Breast epithelium (tissue), 3 donors: ENCODE measurements around the gene EML1.

Experiments used
- POLR2AphosphoS5 ChIP-seq, 3 donors: sonication (generic); formaldehyde crosslinking; IDR thresholded peaks; one replicate each; pipeline ENCODE4 v1.6.1; 2017; ENCODE audit warnings: antibody characterized with exemption in 3 of 3
- TF ChIP-seq, protein P1 (sequence below), 3 donors: fragments of 450-650 bp; IDR thresholded peaks; one replicate each; pipeline ENCODE4 v1.5.1; 2016 to 2017; ENCODE audit warnings: antibody characterized with exemption in 3 of 3, mild to moderate bottlenecking in 3 of 3, moderate library complexity in 3 of 3

DNA sequence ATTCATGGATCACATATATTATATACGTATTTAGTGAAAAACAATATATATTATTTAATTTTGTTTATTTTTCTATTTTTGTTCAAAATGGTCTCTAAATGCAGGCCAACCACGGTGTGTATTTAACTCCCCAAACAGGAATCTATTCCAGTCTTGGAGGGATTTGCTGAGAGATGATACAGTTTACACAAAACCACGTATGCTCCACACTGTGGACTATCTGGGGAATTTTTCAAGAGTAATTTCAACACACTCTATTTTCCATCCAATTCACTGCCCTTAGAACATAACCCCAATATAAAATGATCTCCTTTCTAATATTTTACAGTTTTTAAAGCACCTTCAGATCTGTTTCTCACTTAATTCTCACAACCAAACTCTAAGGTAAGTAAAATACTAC lies 15.3 kb downstream of the EML1 start:
- TF ChIP-seq, protein P1, sequence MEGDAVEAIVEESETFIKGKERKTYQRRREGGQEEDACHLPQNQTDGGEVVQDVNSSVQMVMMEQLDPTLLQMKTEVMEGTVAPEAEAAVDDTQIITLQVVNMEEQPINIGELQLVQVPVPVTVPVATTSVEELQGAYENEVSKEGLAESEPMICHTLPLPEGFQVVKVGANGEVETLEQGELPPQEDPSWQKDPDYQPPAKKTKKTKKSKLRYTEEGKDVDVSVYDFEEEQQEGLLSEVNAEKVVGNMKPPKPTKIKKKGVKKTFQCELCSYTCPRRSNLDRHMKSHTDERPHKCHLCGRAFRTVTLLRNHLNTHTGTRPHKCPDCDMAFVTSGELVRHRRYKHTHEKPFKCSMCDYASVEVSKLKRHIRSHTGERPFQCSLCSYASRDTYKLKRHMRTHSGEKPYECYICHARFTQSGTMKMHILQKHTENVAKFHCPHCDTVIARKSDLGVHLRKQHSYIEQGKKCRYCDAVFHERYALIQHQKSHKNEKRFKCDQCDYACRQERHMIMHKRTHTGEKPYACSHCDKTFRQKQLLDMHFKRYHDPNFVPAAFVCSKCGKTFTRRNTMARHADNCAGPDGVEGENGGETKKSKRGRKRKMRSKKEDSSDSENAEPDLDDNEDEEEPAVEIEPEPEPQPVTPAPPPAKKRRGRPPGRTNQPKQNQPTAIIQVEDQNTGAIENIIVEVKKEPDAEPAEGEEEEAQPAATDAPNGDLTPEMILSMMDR (IDR thresholded peaks at IDR 0.05) = no peak
- TF ChIP-seq POLR2AphosphoS5 (IDR thresholded peaks at IDR 0.05) = no peak
